Right atrium auricular region (tissue), 2 donors: ENCODE results near the gene FUBP3. TPM values are rescaled to one million over a fixed set of nuclear protein-coding genes. Genes with fewer than 3 reads are reported as not detected.

ENCODE experiments used
- DNase-seq: peaks from one replicate; pipeline ENCODE4 v3.0.0-alpha.2; 2019; ENCODE audit warnings: low spot score
- H3K27ac ChIP-seq, 2 donors: fragments of 200-600 bp; sonication (generic); 1 replicate in 1 of 2; 2 replicates in 1 of 2; pipeline ENCODE4 v1.5.1; 2016 to 2019
- H3K27me3 ChIP-seq, 2 donors: fragments of 200-600 bp; sonication (generic); one replicate each; pipeline versions ENCODE4 v1.5.1 to v1.6.0; 2017 to 2019
- H3K36me3 ChIP-seq: fragments of 200-600 bp; sonication (generic); one replicate; pipeline ENCODE4 v1.5.1; 2016
- H3K4me1 ChIP-seq, 2 donors: fragments of 200-600 bp; sonication (generic); one replicate each; pipeline versions ENCODE4 v1.5.1 to v1.6.0; 2017 to 2019
- H3K4me3 ChIP-seq, 2 donors: fragments of 200-600 bp; sonication (generic); 1 replicate in 1 of 2; 2 replicates in 1 of 2; pipeline ENCODE4 v1.5.1; 2017 to 2019; ENCODE audit warnings: mild to moderate bottlenecking in 1 of 2, moderate library complexity in 1 of 2
- H3K9me3 ChIP-seq, 2 donors: fragments of 200-600 bp; sonication (generic); one replicate each; pipeline ENCODE4 v1.5.1; 2019
- total RNA-seq, 2 donors: library from RNA; depleted of rRNA; stranded (reverse); fragments of >200 nt; gene quantifications; one replicate each; pipeline ENCODE4 v1.1.0, GENCODE V29; 2016
- TF ChIP-seq, protein P1 (sequence below), 2 donors: fragments of 200-600 bp; sonication (generic); IDR thresholded peaks; one replicate each; pipeline ENCODE4 v1.5.1; 2019; ENCODE audit warnings: antibody characterized with exemption in 2 of 2

FUBP3 gene
- total RNA-seq, 2 donors from 2014 or later: 21.1 to 24.8 TPM

DNA sequence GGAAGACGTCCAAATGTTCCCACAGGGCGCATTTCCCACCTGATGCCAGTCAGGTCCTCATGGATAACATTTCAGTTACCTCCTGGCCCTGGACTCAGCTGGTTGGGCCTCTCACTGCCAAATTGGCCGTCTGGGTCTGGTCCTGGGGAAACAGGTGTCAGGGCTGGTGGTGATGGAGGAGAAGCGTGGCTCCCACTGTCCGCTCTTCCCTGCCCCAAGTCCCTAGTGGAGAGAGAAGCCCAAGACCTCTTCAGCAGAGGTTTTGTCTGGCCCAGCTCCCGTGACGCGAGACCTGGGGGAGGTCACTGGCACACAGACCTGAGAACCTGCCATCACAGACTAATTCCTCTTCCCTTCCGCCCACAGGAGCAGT, 57.3 kb downstream of the FUBP3 start:
- no peaks in the 10 kb centered on the region for H3K4me1 ChIP-seq

DNA sequence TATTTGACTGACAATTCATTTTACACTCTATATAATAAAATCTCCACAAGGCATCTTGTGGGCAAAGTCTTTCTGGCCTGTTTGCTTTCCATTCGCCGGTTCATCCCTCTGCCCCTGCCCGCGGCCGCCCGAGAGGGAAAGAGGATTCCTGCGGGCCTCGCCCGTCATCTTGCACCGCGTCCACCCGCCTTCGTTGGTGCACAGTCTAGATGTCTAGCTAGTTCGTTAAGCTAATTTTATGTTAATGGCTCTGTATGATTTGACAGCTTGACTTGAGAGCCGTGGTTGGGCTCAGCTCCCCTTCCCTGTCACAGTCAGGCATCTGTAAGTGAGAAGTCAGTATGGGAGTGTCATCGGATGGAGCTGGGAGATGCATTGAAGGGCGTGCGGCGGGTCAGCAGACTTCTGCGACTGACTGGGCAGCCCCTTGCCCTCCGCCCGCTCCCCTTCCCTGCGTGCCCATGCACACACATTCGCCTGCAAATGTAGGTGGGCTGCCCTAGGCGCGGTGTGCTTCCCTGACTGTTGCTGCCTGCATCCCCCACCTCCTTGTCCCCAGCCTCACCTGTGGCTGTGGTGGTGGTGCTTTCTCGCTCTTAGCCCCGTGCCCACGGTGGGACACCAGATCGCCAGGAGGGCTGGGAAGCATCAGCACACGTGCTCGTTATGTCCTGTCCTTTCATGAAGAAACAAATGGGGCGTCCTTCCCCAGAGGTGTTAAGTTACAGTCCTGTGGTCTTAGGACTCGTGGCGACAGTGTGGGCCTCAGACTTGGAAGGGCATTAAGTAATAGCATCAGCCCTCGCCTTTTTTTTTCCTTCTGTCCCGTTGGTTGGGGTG, 59.1 kb downstream of the FUBP3 start:
- H3K4me1 ChIP-seq: no peaks in the 10 kb centered on the region
- no peak overlapping the region for H3K27ac ChIP-seq
- TF ChIP-seq, protein P1, sequence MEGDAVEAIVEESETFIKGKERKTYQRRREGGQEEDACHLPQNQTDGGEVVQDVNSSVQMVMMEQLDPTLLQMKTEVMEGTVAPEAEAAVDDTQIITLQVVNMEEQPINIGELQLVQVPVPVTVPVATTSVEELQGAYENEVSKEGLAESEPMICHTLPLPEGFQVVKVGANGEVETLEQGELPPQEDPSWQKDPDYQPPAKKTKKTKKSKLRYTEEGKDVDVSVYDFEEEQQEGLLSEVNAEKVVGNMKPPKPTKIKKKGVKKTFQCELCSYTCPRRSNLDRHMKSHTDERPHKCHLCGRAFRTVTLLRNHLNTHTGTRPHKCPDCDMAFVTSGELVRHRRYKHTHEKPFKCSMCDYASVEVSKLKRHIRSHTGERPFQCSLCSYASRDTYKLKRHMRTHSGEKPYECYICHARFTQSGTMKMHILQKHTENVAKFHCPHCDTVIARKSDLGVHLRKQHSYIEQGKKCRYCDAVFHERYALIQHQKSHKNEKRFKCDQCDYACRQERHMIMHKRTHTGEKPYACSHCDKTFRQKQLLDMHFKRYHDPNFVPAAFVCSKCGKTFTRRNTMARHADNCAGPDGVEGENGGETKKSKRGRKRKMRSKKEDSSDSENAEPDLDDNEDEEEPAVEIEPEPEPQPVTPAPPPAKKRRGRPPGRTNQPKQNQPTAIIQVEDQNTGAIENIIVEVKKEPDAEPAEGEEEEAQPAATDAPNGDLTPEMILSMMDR (IDR thresholded peaks at IDR 0.05): no peak
- H3K9me3 ChIP-seq: no peaks in the 10 kb centered on the region
- H3K36me3 ChIP-seq: peaks cover 37% of the 10 kb centered on the region
- no peaks in the 10 kb centered on the region for H3K27me3 ChIP-seq
- no peak overlapping the region for H3K4me3 ChIP-seq
- DNase-seq: no peak

More for the DNA sequence above, 57.3 kb downstream of the FUBP3 start:
- no peak overlapping the region for H3K27ac ChIP-seq
- no peak overlapping the region for H3K4me3 ChIP-seq
- TF ChIP-seq, protein P1 (IDR thresholded peaks at IDR 0.05): no peak
- H3K27me3 ChIP-seq: no peaks in the 10 kb centered on the region
- H3K36me3 ChIP-seq: peaks cover 55% of the 10 kb centered on the region
- no peak for DNase-seq
- no peaks in the 10 kb centered on the region for H3K9me3 ChIP-seq

DNA sequence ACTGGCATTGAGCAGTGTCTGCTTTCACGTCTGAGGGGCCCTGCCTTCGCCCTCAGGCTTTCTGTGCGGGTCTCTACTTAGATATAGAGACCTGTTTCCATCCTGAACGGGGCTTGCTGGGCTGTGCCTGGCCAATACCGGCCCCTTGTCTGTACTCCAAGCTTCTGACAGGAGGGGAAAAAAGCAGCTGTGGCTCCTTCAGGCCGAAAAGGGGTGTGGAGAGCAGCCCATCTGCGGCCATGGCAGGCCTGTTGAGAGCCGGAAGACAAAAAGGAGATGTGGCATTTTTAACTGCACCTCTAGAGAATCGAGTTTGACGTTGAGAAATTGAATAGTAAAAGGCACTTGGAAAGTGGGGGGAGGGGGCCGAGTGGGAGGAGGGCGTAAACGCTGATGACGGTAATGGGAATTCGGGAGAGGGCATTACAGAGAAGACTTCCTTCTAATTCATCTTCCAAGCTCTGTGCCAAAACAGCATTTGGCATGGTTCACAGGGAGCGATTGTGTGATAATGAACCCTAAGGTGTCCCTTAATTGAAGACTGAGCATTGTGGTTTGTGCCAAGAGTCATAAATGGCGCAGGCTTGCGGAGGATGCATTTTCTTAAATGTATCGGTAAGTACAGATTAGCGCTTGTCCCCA, 59.9 kb downstream of the FUBP3 start:
- H3K4me1 ChIP-seq: no peaks in the 10 kb centered on the region
- DNase-seq: no peak
- no peaks in the 10 kb centered on the region for H3K27me3 ChIP-seq
- H3K4me3 ChIP-seq: no peak overlapping the region
- no peak overlapping the region for H3K27ac ChIP-seq
- H3K36me3 ChIP-seq: peaks cover 29% of the 10 kb centered on the region
- TF ChIP-seq, protein P1 (IDR thresholded peaks at IDR 0.05): no peak
- H3K9me3 ChIP-seq: no peaks in the 10 kb centered on the region

DNA sequence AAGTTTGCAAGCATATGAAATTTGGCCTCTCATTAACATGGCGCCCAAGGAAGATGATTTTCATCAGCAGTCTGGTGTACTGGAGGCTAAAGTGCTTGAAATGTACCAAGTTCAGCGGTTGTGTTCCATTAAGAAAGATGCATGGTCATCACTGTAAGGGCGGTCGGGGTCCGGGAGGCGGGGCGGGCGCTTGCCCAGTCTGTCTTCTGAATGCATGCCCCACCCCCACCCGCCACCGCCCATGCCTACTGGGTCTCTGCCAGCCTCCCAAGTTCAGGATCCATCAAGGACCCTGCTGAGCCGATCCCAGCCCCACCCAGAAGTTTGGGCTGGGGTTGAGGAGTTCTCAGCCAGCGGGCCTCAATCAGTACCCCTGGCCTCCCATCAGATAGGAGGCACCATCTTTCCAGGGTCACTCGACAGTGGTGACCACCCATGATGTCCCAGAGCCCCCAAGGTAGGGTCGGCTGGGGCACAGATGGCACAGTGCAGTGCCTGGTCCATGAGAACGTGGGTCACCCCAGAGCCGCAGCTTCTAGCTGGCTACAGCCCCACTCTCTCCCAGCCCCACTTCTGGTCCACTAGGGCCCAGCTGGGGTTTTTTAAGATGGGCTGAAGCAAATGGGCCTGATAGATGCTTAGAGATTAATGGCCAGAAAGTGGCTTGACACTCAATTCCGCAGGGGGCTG, 60.6 kb downstream of the FUBP3 start:
- DNase-seq: no peak
- peaks cover 22% of the 10 kb centered on the region for H3K36me3 ChIP-seq
- no peak overlapping the region for H3K27ac ChIP-seq
- no peak overlapping the region for H3K4me3 ChIP-seq
- no peaks in the 10 kb centered on the region for H3K27me3 ChIP-seq
- no peaks in the 10 kb centered on the region for H3K9me3 ChIP-seq
- TF ChIP-seq, protein P1 (IDR thresholded peaks at IDR 0.05): no peak
- H3K4me1 ChIP-seq: no peaks in the 10 kb centered on the region

DNA sequence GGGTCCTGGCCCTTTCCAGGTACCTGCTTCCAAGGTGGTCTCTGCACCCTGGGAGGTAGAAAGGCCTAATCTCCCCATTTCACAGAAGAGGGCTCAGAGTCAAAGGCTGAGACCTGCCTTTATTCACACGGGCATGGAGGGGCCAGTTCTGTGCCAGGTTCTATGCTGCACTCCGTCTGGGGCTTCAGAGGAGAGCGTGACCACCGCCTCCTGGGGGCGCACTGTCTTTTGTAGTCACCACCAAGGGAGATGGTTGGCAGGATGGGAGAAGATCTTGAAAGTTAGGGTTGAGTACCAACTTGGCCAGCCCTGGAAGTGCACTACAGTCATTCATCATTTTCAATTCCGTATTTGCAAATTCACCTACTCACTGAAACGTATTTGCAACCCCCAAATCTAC, 61.3 kb downstream of the FUBP3 start:
- no peaks in the 10 kb centered on the region for H3K27me3 ChIP-seq
- TF ChIP-seq, protein P1 (IDR thresholded peaks at IDR 0.05): no peak
- H3K4me1 ChIP-seq: no peaks in the 10 kb centered on the region
- no peak overlapping the region for H3K27ac ChIP-seq
- peaks cover 15% of the 10 kb centered on the region for H3K36me3 ChIP-seq
- DNase-seq: no peak
- no peak overlapping the region for H3K4me3 ChIP-seq
- H3K9me3 ChIP-seq: no peaks in the 10 kb centered on the region
